Muscle of arm (tissue), 12 donors: ENCODE results near the gene ETNK2. TPM values are rescaled to one million over a fixed set of nuclear protein-coding genes. Genes with fewer than 3 reads are reported as not detected.

Experiments
- DNase-seq: peaks from one replicate; pipeline ENCODE4 v3.0.0-alpha.2; 2013
- polyA plus RNA-seq, 12 donors: library from polyadenylated mRNA; unstranded; fragments of 120-200 nt; gene quantifications; one replicate each; pipeline ENCODE4 v1.2.1, GENCODE V29; 2013; ENCODE audit not compliant: insufficient read length in 12 of 12

ETNK2 gene
- polyA plus RNA-seq, 12 donors: 1.7 to 10.3 (median 3.1) TPM; not detected in 1

DNA sequence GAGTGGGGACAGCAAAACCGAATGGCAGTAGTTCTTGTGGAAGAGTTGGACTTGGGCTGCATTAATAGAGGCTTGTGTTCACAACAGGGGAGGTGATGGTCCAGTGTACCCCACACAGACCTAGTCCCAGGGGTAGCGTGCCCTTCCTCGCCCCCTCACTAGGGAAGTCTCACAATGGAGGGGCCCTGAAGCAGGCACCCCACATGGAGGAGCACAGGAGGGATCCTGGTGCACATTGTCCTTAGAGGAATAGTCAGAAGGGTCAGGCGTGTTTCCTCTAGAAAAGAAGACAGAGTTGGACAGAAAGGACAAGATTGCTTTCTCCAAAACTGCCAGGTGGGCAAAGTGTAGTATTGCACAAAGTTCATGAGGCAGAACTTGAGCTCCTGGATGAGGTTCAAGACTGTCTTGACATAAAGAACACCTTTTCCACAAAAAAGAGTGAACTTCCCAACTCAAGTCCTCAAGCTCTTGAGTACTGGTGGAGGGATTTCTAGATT lies 23.3 kb downstream of the ETNK2 start:
- DNase-seq: no peak

DNA sequence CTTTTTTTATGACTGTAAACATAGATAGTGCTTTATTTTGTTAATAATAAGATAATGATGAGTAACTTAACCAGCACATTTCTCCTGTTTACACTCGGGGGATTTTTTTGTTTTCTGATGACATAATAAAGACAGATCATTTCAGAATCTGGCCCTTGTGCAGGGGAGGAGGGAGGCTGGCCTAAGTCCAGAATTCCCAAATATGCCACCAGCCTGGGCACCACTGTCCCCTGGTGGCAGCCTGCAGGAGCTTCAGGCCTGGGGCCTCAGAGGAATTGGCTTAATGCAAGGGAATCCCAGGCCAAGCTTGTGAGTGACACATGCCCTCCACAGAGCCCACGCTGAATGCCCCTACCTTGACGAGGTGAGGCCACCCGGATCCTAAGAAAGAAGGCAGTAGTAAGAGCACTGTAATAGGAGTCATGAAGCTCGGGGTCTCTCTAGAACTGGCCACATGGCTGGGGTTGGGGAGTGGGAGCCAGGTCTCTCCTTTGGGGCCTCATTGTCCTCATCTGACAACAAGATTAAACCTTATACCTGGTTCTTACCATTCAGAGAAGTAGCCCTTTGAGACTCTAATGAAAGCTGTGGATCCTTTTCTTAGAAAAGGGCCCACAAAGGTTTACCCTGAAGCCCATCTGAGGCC lies 24.1 kb downstream of the ETNK2 start:
- DNase-seq: no peak

DNA sequence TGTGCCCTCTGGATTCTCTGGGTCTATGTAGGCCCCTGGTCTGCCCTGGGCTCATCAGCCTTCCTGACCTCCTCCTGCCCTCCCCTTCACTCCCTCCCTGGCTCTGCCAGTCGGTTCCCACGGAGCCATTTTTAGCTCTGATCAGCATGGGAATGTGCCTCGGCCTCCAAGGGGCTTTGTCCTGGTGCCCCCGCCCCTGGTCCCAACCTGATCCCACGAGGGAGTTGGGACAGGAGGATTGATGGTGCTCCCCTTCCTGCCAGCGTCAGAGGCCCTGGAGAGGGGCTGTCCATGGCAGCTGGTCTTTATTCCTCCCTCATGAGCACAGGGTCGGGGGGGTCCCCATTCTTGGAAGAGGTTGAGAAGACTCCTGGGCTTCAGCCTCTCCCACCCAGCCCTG lies 24.9 kb downstream of the ETNK2 start:
- no peak for DNase-seq

DNA sequence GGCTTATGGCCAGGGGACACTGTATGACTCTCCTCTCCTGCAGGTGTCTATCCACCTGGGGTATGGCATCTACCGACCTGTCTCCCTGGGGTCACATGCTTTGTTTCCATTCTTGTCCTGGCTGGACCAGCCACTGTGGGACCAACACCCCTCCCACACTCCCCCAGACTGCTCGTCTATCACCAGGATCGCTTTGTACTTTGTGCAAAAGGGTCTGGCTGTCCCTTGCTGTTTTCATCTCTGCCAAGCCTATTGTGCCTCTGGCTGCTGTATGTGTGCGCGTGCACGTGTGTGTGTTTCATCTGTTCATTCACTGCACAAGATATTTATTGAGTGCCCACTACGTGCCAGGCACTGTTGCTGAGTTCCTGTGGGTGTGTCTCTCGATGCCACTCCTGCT lies 25.5 kb downstream of the ETNK2 start:
- DNase-seq: no peak

DNA sequence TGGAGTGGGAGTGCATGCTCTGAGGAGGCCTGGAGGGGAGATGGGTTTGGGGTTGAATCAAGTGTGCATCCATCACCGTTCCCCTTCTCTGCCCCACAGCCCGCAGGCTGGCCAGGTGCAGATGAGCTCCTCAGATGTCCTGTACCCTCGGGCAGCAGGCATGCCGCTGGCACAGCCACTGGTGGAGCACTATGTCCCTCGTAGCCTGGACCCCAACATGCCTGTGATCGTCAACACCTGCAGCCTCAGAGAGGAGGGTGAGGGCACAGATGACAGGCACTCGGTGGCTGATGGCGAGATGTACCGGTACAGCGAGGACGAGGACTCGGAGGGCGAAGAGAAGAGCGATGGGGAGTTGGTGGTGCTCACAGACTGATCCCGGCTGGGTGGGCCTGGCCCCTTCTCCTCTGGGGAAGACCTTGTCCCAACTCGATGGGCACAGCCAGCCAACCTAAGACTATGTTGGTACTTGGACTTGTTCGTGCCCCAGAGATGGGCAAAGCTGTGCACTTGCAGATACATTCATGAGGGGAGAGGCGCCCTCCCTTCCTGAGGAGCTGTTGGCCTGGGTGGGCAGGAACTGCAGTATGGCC lies 26.0 kb downstream of the ETNK2 start:
- no peak for DNase-seq

DNA sequence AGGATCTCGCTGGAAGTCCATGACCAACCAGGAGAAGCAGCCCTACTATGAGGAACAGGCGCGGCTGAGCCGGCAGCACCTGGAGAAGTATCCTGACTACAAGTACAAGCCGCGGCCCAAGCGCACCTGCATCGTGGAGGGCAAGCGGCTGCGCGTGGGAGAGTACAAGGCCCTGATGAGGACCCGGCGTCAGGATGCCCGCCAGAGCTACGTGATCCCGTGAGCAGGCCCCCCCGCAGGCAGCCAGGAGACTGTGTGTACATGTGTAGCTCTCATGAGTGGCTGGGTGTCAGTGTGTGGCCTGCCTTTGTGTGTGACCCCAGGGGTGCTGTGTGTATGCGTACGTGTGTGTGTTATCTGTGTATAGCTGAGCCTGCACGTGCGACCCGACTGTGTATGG lies 27.2 kb downstream of the ETNK2 start:
- no peak for DNase-seq

DNA sequence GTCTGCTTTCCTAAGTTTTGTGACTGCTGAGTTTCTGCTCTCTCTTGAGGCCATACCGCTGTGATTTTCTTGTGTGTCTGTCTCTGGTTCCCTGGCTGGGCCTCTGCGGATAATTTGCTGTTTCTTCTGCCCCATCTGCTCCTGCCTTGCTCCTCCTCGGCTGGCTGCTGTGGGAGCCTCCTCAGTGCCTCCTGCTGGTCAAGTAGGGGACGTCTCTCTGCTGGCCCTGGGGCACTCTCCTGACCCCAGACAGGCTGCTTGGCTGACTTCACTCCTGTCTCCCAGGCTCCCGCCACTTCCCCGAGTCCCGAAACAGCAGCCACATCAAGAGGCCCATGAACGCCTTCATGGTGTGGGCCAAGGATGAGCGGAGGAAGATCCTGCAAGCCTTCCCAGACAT lies 28.5 kb downstream of the ETNK2 start:
- DNase-seq: no peak

DNA sequence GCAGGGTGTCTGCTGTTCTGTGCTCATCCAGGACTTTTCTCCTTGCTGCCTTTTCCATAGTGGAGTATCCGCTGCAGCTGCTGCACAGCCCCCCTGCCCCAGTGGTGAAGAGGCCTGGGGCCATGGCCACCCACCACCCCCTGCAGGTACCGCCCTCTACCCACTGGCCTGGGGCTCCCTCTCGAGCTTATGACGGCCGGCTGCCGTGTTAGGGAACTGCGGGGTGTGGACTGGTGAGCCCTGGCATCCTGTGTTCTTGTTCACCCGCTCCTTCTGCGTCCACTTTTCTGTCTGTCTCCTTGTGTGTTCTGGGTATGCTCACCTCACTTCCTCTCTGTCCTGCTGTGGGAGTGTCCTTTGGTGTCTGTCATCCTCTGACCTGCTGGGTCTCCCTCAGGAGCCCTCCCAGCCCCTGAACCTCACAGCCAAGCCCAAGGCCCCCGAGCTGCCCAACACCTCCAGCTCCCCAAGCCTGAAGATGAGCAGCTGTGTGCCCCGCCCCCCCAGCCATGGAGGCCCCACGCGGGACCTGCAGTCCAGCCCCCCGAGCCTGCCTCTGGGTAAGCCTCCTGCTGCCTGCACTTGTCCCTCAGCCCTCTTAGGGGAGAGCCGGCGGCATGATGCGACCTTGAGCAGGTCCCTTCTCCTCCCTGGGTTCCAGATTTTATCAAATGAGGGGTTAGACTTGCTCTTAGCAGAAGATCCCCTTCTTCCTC lies 29.8 kb downstream of the ETNK2 start:
- DNase-seq: no peak

DNA sequence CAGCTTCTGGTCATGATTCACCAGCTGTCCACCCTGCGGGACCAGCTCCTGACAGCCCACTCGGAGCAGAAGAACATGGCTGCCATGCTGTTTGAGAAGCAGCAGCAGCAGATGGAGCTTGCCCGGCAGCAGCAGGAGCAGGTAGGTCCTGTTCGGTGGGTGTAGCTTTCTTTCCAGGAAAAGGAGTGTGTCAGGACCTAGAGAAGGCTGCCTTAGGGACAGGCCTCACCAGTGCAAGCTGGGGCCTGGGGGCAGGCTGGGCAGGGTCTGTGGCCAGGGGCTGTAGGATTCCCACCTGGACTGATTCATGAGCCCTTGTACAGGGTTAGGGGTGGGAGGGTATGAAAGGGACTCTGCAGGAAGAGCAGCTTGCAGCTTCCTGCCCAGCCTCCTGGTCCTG lies 35.3 kb downstream of the ETNK2 start:
- no peak for DNase-seq

DNA sequence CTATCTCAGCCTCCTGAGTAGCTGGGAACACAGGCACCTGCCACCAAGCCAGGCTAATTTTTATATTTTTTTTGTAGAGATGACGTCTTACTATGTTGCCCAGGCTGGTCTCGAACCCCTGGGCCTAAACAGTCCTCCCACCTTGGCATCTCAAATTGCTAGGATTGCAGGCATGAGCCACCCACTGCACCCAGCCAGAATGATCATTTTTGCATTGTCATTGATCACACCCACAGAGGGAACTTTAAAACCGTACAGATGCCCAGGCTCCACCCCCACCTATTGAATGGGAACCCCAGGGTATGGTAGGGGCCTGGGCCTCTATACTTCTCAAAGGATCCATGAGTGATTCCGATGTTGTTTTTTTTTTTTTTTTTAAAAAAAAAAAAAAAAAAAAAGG lies 36.7 kb downstream of the ETNK2 start:
- DNase-seq: no peak

DNA sequence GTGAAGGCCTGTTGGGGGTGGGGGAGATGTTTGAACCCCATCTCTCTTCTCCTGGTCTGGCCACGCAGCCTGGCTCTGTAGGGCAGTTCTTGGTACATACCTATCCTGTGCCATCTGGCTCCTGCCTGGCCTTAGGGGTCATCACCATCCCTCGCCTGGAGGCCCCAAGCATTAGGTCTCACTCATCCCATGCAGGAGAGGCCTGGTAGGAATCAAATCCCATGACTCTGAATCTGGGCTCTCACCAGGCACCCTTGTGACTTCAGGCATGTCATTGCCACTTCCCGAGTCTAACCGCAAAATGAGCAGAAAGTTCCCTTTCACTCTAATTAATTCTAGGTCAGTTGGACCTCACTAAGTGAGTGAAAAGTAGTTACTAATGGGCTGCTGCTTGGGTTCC lies 37.2 kb downstream of the ETNK2 start:
- DNase-seq: no peak

DNA sequence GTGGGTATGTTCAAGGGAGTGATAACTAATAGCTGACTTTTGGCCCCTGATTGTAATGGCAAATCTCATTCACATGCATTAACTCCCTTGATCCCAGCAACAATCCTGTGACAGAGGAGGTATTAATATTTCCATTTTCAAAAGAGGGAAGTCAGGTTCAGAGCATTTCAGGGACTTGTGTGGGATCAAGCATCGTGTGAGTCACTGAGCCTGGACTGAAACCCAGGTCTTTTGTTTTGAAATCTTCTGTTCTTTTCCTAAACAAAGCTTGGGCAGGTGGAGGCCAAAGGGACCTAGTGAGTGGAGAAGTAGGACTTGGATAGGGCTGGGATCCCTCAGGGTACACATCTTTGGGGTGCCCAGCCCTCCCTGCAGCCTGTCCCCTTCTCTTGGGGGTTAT lies 37.9 kb downstream of the ETNK2 start:
- no peak for DNase-seq

DNA sequence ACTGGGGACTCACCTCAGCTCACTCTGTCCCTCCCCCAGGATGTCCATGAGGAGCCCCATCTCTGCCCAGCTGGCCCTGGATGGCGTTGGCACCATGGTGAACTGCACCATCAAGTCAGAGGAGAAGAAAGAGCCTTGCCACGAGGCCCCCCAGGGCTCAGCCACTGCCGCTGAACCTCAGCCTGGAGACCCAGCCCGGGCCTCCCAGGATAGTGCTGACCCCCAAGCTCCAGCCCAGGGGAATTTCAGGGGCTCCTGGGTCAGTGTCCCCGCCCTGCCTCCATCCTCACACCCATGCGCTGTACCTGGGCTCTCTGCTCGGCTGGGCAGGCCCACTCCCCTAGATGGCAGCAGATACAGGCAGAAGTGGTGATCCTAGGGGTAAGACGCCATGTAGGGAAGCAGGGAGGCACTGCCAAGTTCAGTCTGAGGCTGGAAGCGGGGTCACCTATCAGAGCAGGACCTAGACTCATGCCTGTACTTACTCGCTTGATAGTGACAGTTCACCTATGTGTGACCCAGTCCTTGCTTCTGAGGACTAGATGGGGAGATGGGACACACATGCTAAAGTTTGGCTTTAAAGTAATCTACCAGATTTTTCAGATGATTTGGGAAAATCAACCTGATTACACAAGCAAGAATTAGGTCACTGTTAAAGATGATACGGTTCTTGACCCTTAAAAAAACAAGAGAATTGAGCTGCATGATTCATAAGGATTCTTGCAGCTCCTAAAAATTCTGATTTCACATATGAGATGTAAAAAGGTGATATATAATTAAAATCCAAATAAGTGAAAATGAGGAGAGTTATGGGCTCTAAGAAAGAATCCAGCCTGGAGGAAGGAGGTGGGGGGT lies 38.7 kb downstream of the ETNK2 start:
- DNase-seq: no peak

DNA sequence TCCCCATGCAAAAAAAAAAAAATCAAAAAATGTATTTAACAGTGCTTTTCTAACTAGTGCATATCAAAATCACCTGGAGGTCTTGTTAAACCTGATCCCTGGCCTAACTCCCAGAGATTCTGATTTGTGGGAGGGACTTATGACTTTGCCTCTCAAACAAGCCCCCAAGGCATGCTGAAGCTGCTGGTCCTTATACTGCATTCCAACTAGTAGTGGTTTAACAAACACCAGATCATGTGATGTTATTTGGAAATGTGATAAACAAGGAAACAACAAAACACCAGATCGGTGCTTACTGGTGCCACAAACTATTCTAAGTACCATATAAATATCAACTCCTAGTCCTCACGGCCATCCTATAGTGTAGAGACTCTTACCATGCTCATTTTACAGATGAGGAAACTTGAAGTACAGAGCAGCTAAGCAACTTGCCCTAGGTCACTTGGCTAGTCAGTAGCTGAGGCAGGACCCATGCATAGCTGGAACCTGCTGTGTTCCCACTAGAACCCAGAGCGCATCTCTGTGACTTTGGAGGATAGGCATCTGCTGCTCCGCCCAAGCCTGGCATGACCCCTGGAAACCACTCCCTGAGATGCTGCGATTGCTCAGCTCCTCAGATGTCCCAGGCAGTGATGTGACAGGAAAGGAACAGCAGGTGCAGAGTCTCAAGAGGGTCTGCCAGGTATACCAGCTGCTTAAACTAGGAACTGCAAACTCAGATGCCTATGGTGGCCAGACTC lies 40.8 kb downstream of the ETNK2 start:
- DNase-seq: no peak

DNA sequence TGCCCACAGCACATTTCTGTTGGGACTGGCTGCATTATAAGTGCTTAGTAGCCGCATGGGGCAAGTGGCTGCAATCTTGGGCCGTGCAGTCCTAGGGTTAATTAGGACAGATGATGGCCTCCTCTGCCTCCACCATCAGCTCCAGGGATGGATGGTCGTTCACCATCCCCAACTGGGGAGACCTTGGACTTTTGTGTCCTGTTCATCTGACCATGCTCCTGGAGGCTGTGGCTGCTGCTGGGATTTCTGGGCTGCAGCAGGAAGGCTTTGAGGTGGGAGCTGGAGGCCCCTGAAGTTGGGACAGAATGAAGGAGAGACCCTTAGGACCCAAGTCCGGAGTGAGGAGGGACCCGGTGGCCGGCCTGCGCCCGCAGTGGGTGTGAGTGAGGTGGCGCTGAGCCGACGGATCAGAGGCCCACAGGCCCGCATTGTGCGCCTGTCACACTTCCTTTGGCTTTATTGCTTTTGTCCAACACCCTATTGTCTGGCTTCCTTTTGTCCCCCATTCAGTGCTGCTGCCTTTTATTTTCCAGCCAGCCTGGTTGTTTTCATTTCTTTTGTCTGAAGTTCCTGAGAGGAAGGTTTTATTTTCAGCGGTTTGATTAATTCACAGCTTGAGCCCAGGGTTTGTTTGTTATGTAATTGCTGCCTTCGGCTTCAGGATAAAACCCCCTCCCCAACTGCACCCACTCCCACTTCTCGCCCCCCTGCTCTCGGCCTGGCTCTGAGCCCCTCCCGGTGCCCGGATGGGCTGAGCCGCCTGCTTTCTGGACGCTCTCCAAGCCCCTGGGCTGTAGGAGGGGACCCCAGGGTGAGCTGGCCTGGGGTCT lies 43.3 kb downstream of the ETNK2 start:
- no peak for DNase-seq

DNA sequence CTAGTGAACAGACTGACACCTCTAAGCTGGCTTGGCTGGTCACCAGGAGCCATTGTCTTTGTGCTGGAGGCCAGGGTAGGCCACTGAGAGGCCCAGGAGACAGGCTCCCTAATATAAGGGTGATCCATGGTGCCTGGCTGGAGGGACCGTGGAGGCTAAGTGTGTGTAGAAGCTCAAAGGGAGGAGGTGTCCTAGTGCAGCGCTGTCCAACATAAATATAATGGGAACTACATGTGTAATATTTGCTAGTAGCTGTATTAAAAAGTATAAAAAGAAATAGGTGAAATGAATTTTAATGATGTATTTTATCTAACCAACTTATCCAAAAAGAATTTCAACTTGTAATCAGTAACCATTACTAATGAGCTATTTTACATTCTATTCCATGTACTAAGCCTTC lies 44.0 kb downstream of the ETNK2 start:
- no peak for DNase-seq

DNA sequence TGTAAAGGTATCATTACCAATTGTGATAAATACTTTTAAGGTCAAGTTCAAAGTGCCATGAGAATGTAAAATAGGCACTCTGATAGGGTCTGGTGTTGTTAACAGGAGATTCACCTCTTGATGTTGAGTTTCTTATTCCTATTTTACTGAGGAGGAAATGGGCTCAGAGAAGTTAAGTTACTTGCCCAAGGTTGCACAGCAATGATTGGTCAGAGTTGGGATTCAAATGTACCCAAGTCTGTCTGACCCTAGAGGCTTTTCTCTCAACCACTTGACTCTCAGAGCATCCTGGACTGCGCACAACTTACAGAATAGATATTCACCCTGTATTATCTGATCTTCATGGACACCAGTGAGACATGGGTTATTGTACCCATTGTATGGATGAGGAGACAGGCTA lies 45.0 kb downstream of the ETNK2 start:
- no peak for DNase-seq

DNA sequence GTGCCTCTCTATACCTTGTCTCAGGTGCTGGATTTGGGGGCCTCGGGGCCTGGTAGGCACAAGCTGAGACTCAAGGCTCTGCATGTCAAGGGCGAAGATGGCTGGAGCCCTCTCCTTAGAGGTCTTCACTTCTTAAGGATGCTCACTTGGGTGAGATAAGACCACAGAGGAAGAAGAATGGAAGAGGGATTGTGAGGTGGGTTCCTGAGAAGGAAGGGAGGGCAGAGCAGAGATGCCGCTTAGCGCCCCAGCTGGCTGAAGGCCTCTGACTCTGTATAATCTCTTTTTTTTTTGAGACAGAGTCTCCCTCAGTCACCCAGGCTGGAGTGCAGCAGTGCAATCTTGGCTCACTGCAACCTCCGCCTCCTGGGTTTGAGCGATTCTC lies 46.7 kb downstream of the ETNK2 start:
- no peak for DNase-seq

DNA sequence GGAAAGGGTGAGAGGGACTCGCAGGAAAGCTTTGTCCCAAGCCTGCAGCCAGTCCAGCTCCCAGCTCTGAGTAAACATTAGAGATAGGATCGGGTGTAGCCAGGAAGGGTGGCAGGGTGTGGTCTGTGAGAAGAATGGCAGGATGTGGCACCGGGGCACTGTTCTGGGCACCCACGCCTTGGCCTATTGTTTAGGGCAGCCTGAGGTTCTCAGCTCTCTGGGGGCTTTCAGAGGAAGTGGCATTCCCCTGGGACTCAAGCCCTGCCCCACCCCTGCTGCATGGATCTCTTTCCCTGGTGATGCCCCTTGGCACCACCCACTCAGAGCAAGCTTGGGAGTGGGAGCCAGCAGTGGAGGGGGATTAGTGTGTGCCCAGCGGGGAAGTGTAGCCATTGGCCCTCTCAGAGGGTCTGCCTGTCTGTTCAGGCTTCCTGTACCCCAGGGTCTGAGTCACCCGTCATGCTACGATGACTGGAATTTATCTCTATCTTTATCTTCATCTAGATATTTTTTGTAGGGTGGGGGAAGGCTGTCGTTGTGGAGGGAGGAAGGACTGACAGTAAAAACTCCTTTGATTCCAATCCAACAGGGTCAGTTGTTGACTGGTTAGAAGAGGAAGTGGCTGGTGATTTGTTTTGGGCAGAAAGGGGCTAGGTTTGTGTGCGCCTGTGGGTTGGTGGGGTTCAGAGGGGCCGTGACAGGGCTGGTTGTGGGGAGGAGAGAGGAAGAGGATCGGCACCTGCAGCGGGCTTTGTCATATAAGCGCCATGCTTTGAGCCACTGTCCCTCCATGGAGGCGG lies 47.3 kb downstream of the ETNK2 start:
- DNase-seq: no peak

DNA sequence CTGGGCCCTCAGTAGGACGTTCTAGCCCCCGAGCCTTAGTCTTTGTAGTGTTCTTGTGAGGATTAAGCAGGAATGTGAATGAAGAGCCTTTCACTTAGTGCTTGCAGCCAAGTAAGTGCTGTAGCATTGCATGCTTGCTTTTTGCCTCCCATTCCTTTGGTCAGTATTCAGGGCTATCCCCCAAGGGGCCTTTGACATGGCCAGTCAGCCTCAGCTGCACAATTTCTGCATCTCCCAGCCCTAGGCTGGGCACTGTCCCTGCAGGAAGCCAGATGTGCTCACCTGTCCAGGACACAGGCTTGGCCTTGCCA lies 48.5 kb downstream of the ETNK2 start:
- no peak for DNase-seq
